Measurements from ENCODE around the gene TTBK2. TPM values are rescaled to one million over a fixed set of nuclear protein-coding genes. Genes with fewer than 3 reads are reported as not detected.

TTBK2 gene
- total and polyA plus RNA-seq, 9 donors = 5.2 to 28.7 (median 20.2) TPM

GRCh38 chr15:42919799-42920518, 619 bp downstream of the TTBK2 start:
- no peaks in the 10 kb centered on the region for H3K36me3 ChIP-seq
- peak in 3 of 5 donors; percentile 43 to 75 (median 54) for DNase-seq
- TF ChIP-seq EP300 (IDR thresholded peaks at IDR 0.05) (no peak), CTCF (IDR thresholded peaks at IDR 0.05) (no peak), POLR2A (IDR thresholded peaks at IDR 0.05) (no peak)
- intact Hi-C loops (cut with DNase I) = loop anchor here in 2 of 4 donors (10.0 kb wide), 2 partner anchors 185 to 215 kb away; partner anchors contain the start of gene CDAN1 (in 2 of the 2)
- peak overlapping the region; percentile 95 for H3K4me3 ChIP-seq
- peak overlapping the region; percentile 83 to 90 for H3K27ac ChIP-seq
- H3K9me3 ChIP-seq = no peaks in the 10 kb centered on the region
- H3K4me1 ChIP-seq (ENCODE audit: insufficient read depth) = no peaks in the 10 kb centered on the region
- H3K27me3 ChIP-seq = no peaks in the 10 kb centered on the region
- 0 to 1% (median 1%) methylated on average over 32 to 40 of the region's 40 CpGs for WGBS, 3 donors

- Histone ChIP-seq H3K27me3 (no peaks in the 10 kb centered on the region), H3K27ac (peak overlapping the region in 1 of 2 donors; percentile 90), H3K36me3 (no peaks in the 10 kb centered on the region), H3K9me3 (no peaks in the 10 kb centered on the region), H3K4me1 (ENCODE audit: insufficient read depth) (no peaks in the 10 kb centered on the region), H3K4me3 (peak overlapping the region; percentile 95)
- intact Hi-C loops (cut with DNase I) = no loop called here
- DNase-seq = no peak
- WGBS, 3 donors = 11 to 21% (median 17%) methylated on average over 2 of the region's 2 CpGs
- TF ChIP-seq CTCF (IDR thresholded peaks at IDR 0.05) (no peak), EP300 (IDR thresholded peaks at IDR 0.05) (no peak), POLR2A (IDR thresholded peaks at IDR 0.05) (no peak)
Measured at GRCh38 chr15:42919308-42919707, 1.3 kb downstream of the TTBK2 start.

- WGBS, 3 donors = 87 to 93% (median 90%) methylated on average over 5 of the region's 5 CpGs
Measured at GRCh38 chr15:42918047-42918446, 2.5 kb downstream of the TTBK2 start.

GRCh38 chr15:42915654-42916315, 4.8 kb downstream of the TTBK2 start:
- TF ChIP-seq POLR2A (IDR thresholded peaks at IDR 0.05) = no peak
- no peak for TF ChIP-seq CTCF (IDR thresholded peaks at IDR 0.05)
- TF ChIP-seq EP300 (IDR thresholded peaks at IDR 0.05) = no peak
- intact Hi-C loops (cut with DNase I) = no loop called here
- Histone ChIP-seq H3K9me3 (no peaks in the 10 kb centered on the region), H3K4me1 (ENCODE audit: insufficient read depth) (no peaks in the 10 kb centered on the region), H3K4me3 (no peak overlapping the region), H3K27ac (no peak overlapping the region), H3K27me3 (no peaks in the 10 kb centered on the region), H3K36me3 (no peaks in the 10 kb centered on the region)
- WGBS, 3 donors = 85 to 89% (median 86%) methylated on average over 3 of the region's 3 CpGs
- DNase-seq = no peak

More at GRCh38 chr15:42918047-42918446, 2.5 kb downstream of the TTBK2 start:
- no peak for TF ChIP-seq POLR2A (IDR thresholded peaks at IDR 0.05)
- no peak for TF ChIP-seq CTCF (IDR thresholded peaks at IDR 0.05)
- TF ChIP-seq EP300 (IDR thresholded peaks at IDR 0.05) = no peak
- H3K36me3 ChIP-seq = no peaks in the 10 kb centered on the region
- no peaks in the 10 kb centered on the region for H3K4me1 ChIP-seq (ENCODE audit: insufficient read depth)
- H3K4me3 ChIP-seq = no peak overlapping the region
- intact Hi-C loops (cut with DNase I) = no loop called here
- no peaks in the 10 kb centered on the region for H3K9me3 ChIP-seq
- no peaks in the 10 kb centered on the region for H3K27me3 ChIP-seq
- no peak for DNase-seq
- no peak overlapping the region for H3K27ac ChIP-seq
